Panc1 (cell line): ENCODE measurements around the gene FAM107B. TPM values are rescaled to one million over a fixed set of nuclear protein-coding genes. Genes with fewer than 3 reads are reported as not detected.

Source experiments
- ATAC-seq: fragments of 200-7000 bp; cut with Tn5 transposase; 2 replicates; pipeline ENCODE4 v1.9.1; 2020; ENCODE audit warnings: mild to moderate bottlenecking, moderate library complexity
- BruUV-seq: library from RNA; stranded (reverse); fragments of 400-500 nt; replicated peaks from 2 replicates; lab custom pipeline; 2021; lab: Mats Ljungman, UMichigan
- CTCF ChIA-PET: fragments of 300-600 bp; sonication (Branson Sonifier 250); formaldehyde crosslinking; loops from one replicate; lab custom pipeline; 2022; ENCODE audit warnings: antibody characterized with exemption; lab: Charles Lee
- POLR2A ChIA-PET: fragments of 300-600 bp; sonication (Branson Sonifier 250); formaldehyde crosslinking; loops from one replicate; lab custom pipeline; 2022; ENCODE audit warnings: antibody characterized with exemption; lab: Charles Lee
- DNase-seq: peaks from one replicate; pipeline ENCODE4 v3.0.0-alpha.2; 2010; ENCODE audit warnings: low read depth, low spot score
- H3K27ac ChIP-seq: 2 replicates; pipeline ENCODE4 v1.5.1; 2011; ENCODE audit warnings: mild to moderate bottlenecking, low read length, inconsistent platforms
- H3K27me3 ChIP-seq: fragments of 200-500 bp; sonication (Bioruptor generic); 2 replicates; pipeline ENCODE4 v1.6.0; 2014; ENCODE audit warnings: low read length, inconsistent platforms; ENCODE audit not compliant: control insufficient read depth, insufficient read depth
- H3K36me3 ChIP-seq: fragments of 200-500 bp; sonication (Bioruptor generic); 2 replicates; pipeline ENCODE4 v1.5.1; 2014; ENCODE audit warnings: inconsistent platforms, mild to moderate bottlenecking, low read length, moderate library complexity; ENCODE audit not compliant: control insufficient read depth, insufficient read depth
- H3K4me1 ChIP-seq: 2 replicates; pipeline ENCODE4 v1.5.1; 2011; ENCODE audit warnings: inconsistent platforms, mild to moderate bottlenecking, low read length, moderate library complexity; ENCODE audit not compliant: control insufficient read depth, insufficient read depth
- H3K4me3 ChIP-seq, 2 experiments: 2 replicates each; pipeline ENCODE4 v1.5.1; 2011 to 2012; ENCODE audit warnings: low read depth in 2 of 2, low read length in 2 of 2, mild to moderate bottlenecking in 2 of 2, inconsistent platforms in 1 of 2, moderate library complexity in 1 of 2
- H3K9me3 ChIP-seq: fragments of 200-500 bp; sonication (Bioruptor generic); 2 replicates; pipeline ENCODE4 v1.5.1; 2014; ENCODE audit warnings: low read depth, mild to moderate bottlenecking, inconsistent platforms, low read length, moderate library complexity; ENCODE audit not compliant: control insufficient read depth, insufficient read depth
- POLR2AphosphoS5 ChIP-seq: IDR thresholded peaks from 2 replicates; pipeline ENCODE4 v1.6.1; 2012; ENCODE audit warnings: mild to moderate bottlenecking, low read depth, low read length, moderate library complexity
- SIN3A ChIP-seq: IDR thresholded peaks from 2 replicates; pipeline ENCODE4 v1.6.1; 2012; ENCODE audit warnings: low read depth, mild to moderate bottlenecking, low read length, moderate library complexity, borderline replicate concordance; ENCODE audit not compliant: insufficient read depth
- TCF7L2 ChIP-seq: IDR thresholded peaks from 2 replicates; pipeline ENCODE4 v1.6.1; 2011; ENCODE audit warnings: mild to moderate bottlenecking, low read depth, low read length, inconsistent platforms
- in situ Hi-C: cut with HindIII; loops from 2 replicates; pipeline ENCODE4 v1.10.0; 2016; ENCODE audit warnings: low sequenced_read_pairs, low pct_unique_long_range_greater_than_20kb
- intact Hi-C: fragments of 100-400 bp; cut with micrococcal nuclease; formaldehyde crosslinking; loops from one replicate; pipeline ENCODE4 v1.10.0; 2022; ENCODE audit not compliant: unreplicated experiment
- total RNA-seq: library from RNA; stranded (reverse); gene quantifications from one replicate; pipeline ENCODE4 v1.2.1, GENCODE V29; 2021; ENCODE audit not compliant: unreplicated experiment
- TF ChIP-seq, protein P1 (sequence below), 2 experiments: IDR thresholded peaks; 2 replicates each; pipeline ENCODE4 v1.6.1; 2011 to 2012; ENCODE audit warnings: low read depth in 2 of 2, control low read depth in 1 of 2, low read length in 1 of 2, mild to moderate bottlenecking in 1 of 2, moderate library complexity in 1 of 2; ENCODE audit not compliant: insufficient read depth in 1 of 2
- TF ChIP-seq, protein P2 (sequence below): fragments of 450-650 bp; IDR thresholded peaks from 2 replicates; pipeline ENCODE4 v1.5.1; 2017; ENCODE audit warnings: mild to moderate bottlenecking

The FAM107B gene
- total RNA-seq, 1 experiment from 2014 or later: 13.4 TPM

DNA sequence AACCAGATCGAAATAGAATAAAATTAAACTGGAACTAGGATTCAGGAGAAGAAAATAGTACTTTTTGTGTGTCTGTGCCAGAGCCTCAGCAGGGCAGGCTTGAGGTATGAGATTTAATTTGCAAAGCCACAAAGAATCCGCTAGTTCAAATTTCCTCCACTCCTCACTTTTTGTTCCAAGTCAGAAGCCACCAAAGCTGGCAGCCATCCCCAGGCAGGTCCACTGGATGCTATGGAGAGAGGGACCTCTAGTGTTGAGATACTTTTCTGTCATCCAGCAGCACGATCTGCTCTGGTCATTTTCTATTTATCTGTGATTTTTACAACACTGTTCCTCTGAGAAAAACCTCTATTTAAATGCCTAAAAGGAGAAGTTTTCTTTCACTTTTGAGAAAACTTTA is 296.1 kb downstream of the FAM107B start:
- H3K4me3 ChIP-seq: no peak overlapping the region
- TF ChIP-seq, protein P1, sequence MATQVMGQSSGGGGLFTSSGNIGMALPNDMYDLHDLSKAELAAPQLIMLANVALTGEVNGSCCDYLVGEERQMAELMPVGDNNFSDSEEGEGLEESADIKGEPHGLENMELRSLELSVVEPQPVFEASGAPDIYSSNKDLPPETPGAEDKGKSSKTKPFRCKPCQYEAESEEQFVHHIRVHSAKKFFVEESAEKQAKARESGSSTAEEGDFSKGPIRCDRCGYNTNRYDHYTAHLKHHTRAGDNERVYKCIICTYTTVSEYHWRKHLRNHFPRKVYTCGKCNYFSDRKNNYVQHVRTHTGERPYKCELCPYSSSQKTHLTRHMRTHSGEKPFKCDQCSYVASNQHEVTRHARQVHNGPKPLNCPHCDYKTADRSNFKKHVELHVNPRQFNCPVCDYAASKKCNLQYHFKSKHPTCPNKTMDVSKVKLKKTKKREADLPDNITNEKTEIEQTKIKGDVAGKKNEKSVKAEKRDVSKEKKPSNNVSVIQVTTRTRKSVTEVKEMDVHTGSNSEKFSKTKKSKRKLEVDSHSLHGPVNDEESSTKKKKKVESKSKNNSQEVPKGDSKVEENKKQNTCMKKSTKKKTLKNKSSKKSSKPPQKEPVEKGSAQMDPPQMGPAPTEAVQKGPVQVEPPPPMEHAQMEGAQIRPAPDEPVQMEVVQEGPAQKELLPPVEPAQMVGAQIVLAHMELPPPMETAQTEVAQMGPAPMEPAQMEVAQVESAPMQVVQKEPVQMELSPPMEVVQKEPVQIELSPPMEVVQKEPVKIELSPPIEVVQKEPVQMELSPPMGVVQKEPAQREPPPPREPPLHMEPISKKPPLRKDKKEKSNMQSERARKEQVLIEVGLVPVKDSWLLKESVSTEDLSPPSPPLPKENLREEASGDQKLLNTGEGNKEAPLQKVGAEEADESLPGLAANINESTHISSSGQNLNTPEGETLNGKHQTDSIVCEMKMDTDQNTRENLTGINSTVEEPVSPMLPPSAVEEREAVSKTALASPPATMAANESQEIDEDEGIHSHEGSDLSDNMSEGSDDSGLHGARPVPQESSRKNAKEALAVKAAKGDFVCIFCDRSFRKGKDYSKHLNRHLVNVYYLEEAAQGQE (IDR thresholded peaks at IDR 0.05; ENCODE audit: insufficient read depth in 1 of 2, low read depth in 2 of 2, low read length in 1 of 2): no peak
- TF ChIP-seq, protein P2, sequence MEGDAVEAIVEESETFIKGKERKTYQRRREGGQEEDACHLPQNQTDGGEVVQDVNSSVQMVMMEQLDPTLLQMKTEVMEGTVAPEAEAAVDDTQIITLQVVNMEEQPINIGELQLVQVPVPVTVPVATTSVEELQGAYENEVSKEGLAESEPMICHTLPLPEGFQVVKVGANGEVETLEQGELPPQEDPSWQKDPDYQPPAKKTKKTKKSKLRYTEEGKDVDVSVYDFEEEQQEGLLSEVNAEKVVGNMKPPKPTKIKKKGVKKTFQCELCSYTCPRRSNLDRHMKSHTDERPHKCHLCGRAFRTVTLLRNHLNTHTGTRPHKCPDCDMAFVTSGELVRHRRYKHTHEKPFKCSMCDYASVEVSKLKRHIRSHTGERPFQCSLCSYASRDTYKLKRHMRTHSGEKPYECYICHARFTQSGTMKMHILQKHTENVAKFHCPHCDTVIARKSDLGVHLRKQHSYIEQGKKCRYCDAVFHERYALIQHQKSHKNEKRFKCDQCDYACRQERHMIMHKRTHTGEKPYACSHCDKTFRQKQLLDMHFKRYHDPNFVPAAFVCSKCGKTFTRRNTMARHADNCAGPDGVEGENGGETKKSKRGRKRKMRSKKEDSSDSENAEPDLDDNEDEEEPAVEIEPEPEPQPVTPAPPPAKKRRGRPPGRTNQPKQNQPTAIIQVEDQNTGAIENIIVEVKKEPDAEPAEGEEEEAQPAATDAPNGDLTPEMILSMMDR: peak; percentile 43
- in situ Hi-C loops (no loop called here), intact Hi-C loops (loop anchor here (10.0 kb wide), 1 partner anchor 284 kb away; no protein-coding TSS in a partner anchor)
- no peak overlapping the region for H3K27ac ChIP-seq
- H3K27me3 ChIP-seq: no peaks in the 10 kb centered on the region
- H3K36me3 ChIP-seq: no peaks in the 10 kb centered on the region
- ChIA-PET POLR2A (no interaction called here), CTCF (no interaction called here)
- H3K9me3 ChIP-seq: no peaks in the 10 kb centered on the region
- no peak for DNase-seq
- no peaks in the 10 kb centered on the region for H3K4me1 ChIP-seq
- no peak for ATAC-seq
- BruUV-seq: no TSS peak

DNA sequence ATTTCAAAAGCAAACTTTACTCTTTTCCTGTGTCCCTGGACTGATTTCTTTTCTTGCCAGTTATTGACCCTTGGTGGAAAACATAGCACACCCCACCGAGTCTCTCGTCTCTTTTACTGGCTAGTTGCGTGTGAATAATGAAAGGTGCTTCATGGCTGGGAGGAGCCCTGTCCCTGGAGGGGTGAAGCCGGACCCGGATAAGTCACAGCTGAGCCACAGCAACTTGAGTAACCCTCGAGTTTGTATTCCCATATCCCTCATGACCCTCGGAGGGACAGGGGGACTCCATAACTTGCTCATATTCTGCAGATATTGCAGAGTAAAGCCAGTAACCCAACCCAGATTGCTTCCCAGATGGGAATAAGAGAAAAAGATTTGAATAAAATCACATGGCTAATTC is 296.5 kb downstream of the FAM107B start:
- no TSS peak for BruUV-seq
- Histone ChIP-seq H3K27ac (no peak overlapping the region), H3K36me3 (no peaks in the 10 kb centered on the region), H3K27me3 (no peaks in the 10 kb centered on the region), H3K4me1 (no peaks in the 10 kb centered on the region), H3K4me3 (no peak overlapping the region), H3K9me3 (no peaks in the 10 kb centered on the region)
- no peak for DNase-seq
- ATAC-seq: no peak
- ChIA-PET CTCF (no interaction called here), POLR2A (no interaction called here)
- TF ChIP-seq, protein P1 (IDR thresholded peaks at IDR 0.05; ENCODE audit: insufficient read depth in 1 of 2, low read depth in 2 of 2, low read length in 1 of 2): no peak
- TF ChIP-seq SIN3A (no peak), POLR2AphosphoS5 (no peak), TCF7L2 (no peak)
- TF ChIP-seq, protein P2: no peak
- in situ Hi-C loops: no loop called here
- intact Hi-C loops: loop anchor here (10.0 kb wide), 1 partner anchor 283 kb away; no protein-coding TSS in a partner anchor
